ENCODE data around the gene PDSS2. TPM values are rescaled to one million over a fixed set of nuclear protein-coding genes. Genes with fewer than 3 reads are reported as not detected.
"Not testable (repeated sequence)": the region's sequence is repeated elsewhere in the genome, so short reads cannot be mapped to it uniquely, and the experiment has no call there.

PDSS2 gene
- total RNA-seq, 1 experiment from 2014 or later = 14.8 TPM

- Mint-ChIP-seq H3K27me3 (ENCODE audit: unreplicated experiment) (no peaks in the 10 kb centered on the region), H3K4me3 (ENCODE audit: low read depth, unreplicated experiment) (no peak overlapping the region), H3K27ac (ENCODE audit: unreplicated experiment) (no peak overlapping the region), H3K4me1 (ENCODE audit: low read depth, unreplicated experiment) (peaks cover 13% of the 10 kb centered on the region), H3K36me3 (ENCODE audit: insufficient read depth, unreplicated experiment) (no peaks in the 10 kb centered on the region), H3K9me3 (ENCODE audit: low read depth, unreplicated experiment) (no peaks in the 10 kb centered on the region)
- BruUV-seq (replicated peaks) = no TSS peak
- intact Hi-C loops (cut with micrococcal nuclease; ENCODE audit: unreplicated experiment) = no loop called here
- TF ChIP-seq CTCF (IDR thresholded peaks at IDR 0.05; ENCODE audit: unreplicated experiment) = no peak
- CTCF ChIA-PET = no interaction called here
- DNase-seq = no peak
These were observed 150.7 kb downstream of the PDSS2 start for GRCh38 chr6:107308677-107309076.

GRCh38 chr6:107305994-107306393, 153.4 kb downstream of the PDSS2 start:
- H3K4me3 Mint-ChIP-seq (ENCODE audit: low read depth, unreplicated experiment); H3K27ac Mint-ChIP-seq (ENCODE audit: unreplicated experiment); H3K36me3 Mint-ChIP-seq (ENCODE audit: insufficient read depth, unreplicated experiment); H3K9me3 Mint-ChIP-seq (ENCODE audit: low read depth, unreplicated experiment); DNase-seq; intact Hi-C loops (cut with micrococcal nuclease; ENCODE audit: unreplicated experiment); BruUV-seq (replicated peaks); CTCF ChIA-PET; H3K27me3 Mint-ChIP-seq (ENCODE audit: unreplicated experiment): not testable (repeated sequence)
- H3K4me1 Mint-ChIP-seq (ENCODE audit: low read depth, unreplicated experiment) = peaks cover 13% of the 10 kb centered on the region

- H3K27ac Mint-ChIP-seq (ENCODE audit: unreplicated experiment) = no peak overlapping the region
- H3K36me3 Mint-ChIP-seq (ENCODE audit: insufficient read depth, unreplicated experiment) = no peaks in the 10 kb centered on the region
- DNase-seq = no peak
- CTCF ChIA-PET = no interaction called here
- H3K4me3 Mint-ChIP-seq (ENCODE audit: low read depth, unreplicated experiment) = no peak overlapping the region
- no TSS peak for BruUV-seq (replicated peaks)
- no peaks in the 10 kb centered on the region for H3K27me3 Mint-ChIP-seq (ENCODE audit: unreplicated experiment)
- intact Hi-C loops (cut with micrococcal nuclease; ENCODE audit: unreplicated experiment) = no loop called here
- no peaks in the 10 kb centered on the region for H3K9me3 Mint-ChIP-seq (ENCODE audit: low read depth, unreplicated experiment)
- peaks cover 13% of the 10 kb centered on the region for H3K4me1 Mint-ChIP-seq (ENCODE audit: low read depth, unreplicated experiment)
- TF ChIP-seq CTCF (IDR thresholded peaks at IDR 0.05; ENCODE audit: unreplicated experiment) = no peak
These were observed 154.0 kb downstream of the PDSS2 start for GRCh38 chr6:107305391-107305790.

- no peaks in the 10 kb centered on the region for H3K27me3 Mint-ChIP-seq (ENCODE audit: unreplicated experiment)
- peaks cover 13% of the 10 kb centered on the region for H3K4me1 Mint-ChIP-seq (ENCODE audit: low read depth, unreplicated experiment)
- intact Hi-C loops (cut with micrococcal nuclease; ENCODE audit: unreplicated experiment) = no loop called here
- H3K27ac Mint-ChIP-seq (ENCODE audit: unreplicated experiment) = no peak overlapping the region
- no peaks in the 10 kb centered on the region for H3K36me3 Mint-ChIP-seq (ENCODE audit: insufficient read depth, unreplicated experiment)
- no peak for TF ChIP-seq CTCF (IDR thresholded peaks at IDR 0.05; ENCODE audit: unreplicated experiment)
- no peak overlapping the region for H3K4me3 Mint-ChIP-seq (ENCODE audit: low read depth, unreplicated experiment)
- BruUV-seq (replicated peaks) = no TSS peak
- CTCF ChIA-PET = interaction anchor here (0.6 kb wide), 1 partner anchor 182 kb away, joined by 4 read pairs; no protein-coding TSS in a partner anchor
- H3K9me3 Mint-ChIP-seq (ENCODE audit: low read depth, unreplicated experiment) = no peaks in the 10 kb centered on the region
- peak; percentile 51 for DNase-seq
These were observed 154.8 kb downstream of the PDSS2 start for GRCh38 chr6:107304421-107305025.

GRCh38 chr6:107293350-107293749, 166.0 kb downstream of the PDSS2 start:
- Mint-ChIP-seq H3K27me3 (ENCODE audit: unreplicated experiment) (no peaks in the 10 kb centered on the region), H3K9me3 (ENCODE audit: low read depth, unreplicated experiment) (no peaks in the 10 kb centered on the region), H3K4me1 (ENCODE audit: low read depth, unreplicated experiment) (peaks cover 11% of the 10 kb centered on the region), H3K36me3 (ENCODE audit: insufficient read depth, unreplicated experiment) (no peaks in the 10 kb centered on the region), H3K4me3 (ENCODE audit: low read depth, unreplicated experiment) (no peak overlapping the region), H3K27ac (ENCODE audit: unreplicated experiment) (no peak overlapping the region)
- no peak for DNase-seq
- intact Hi-C loops (cut with micrococcal nuclease; ENCODE audit: unreplicated experiment) = no loop called here
- no TSS peak for BruUV-seq (replicated peaks)
- no peak for TF ChIP-seq CTCF (IDR thresholded peaks at IDR 0.05; ENCODE audit: unreplicated experiment)
- CTCF ChIA-PET = interaction anchor here (0.6 to 1.2 kb wide), 2 partner anchors 17 to 25 kb away, joined by 3 read pairs; no protein-coding TSS in a partner anchor
